GM23338 (cell line): ENCODE data around the gene FAM200C. TPM values are rescaled to one million over a fixed set of nuclear protein-coding genes. Genes with fewer than 3 reads are reported as not detected.
A peak's percentile ranks its signal among the peaks of the same experiment; 100 is the strongest.

Experiments
- ATAC-seq: fragments of 200-7000 bp; cut with Tn5 transposase; 3 replicates; pipeline ENCODE4 v1.9.1; 2020
- DNase-seq: peaks from one replicate; pipeline ENCODE4 v3.0.0-alpha.2; 2015; ENCODE audit warnings: low spot score
- H2AFZ ChIP-seq: fragments of 200-600 bp; sonication (generic); 2 replicates; pipeline ENCODE4 v1.8.0; 2016; ENCODE audit warnings: antibody characterized with exemption, mild to moderate bottlenecking, moderate library complexity
- H3F3A ChIP-seq: fragments of 200-600 bp; sonication (generic); replicated peaks from 2 replicates; pipeline ENCODE4 v1.8.0; 2017; ENCODE audit warnings: antibody characterized with exemption, mixed run types, low read depth
- H3K27ac ChIP-seq: fragments of 200-600 bp; sonication (generic); 2 replicates; pipeline ENCODE4 v1.6.1; 2016; ENCODE audit warnings: low read depth
- H3K27me3 ChIP-seq: fragments of 200-600 bp; sonication (generic); 2 replicates; pipeline ENCODE4 v1.8.0; 2016; ENCODE audit warnings: mild to moderate bottlenecking, mixed run types, moderate library complexity; ENCODE audit not compliant: insufficient read depth
- H3K36me3 ChIP-seq: fragments of 200-600 bp; sonication (generic); 2 replicates; pipeline ENCODE4 v1.8.0; 2016; ENCODE audit warnings: mild to moderate bottlenecking; ENCODE audit not compliant: insufficient read depth
- H3K4me1 ChIP-seq: fragments of 200-600 bp; sonication (generic); 2 replicates; pipeline ENCODE4 v1.8.0; 2016; ENCODE audit warnings: mild to moderate bottlenecking, moderate library complexity; ENCODE audit not compliant: insufficient read depth
- H3K4me2 ChIP-seq: fragments of 200-600 bp; sonication (generic); 2 replicates; pipeline ENCODE4 v1.7.1; 2017; ENCODE audit warnings: mixed run types
- H3K4me3 ChIP-seq: fragments of 200-600 bp; sonication (generic); 2 replicates; pipeline ENCODE4 v1.6.1; 2016; ENCODE audit warnings: mixed run types
- H3K79me2 ChIP-seq: fragments of 200-600 bp; sonication (generic); replicated peaks from 2 replicates; pipeline ENCODE4 v1.8.0; 2017; ENCODE audit warnings: mild to moderate bottlenecking; ENCODE audit not compliant: insufficient read depth
- H3K9me2 ChIP-seq: fragments of 200-600 bp; sonication (generic); 2 replicates; pipeline ENCODE4 v1.8.0; 2017; ENCODE audit not compliant: insufficient read depth
- H4K20me1 ChIP-seq: fragments of 200-600 bp; sonication (generic); replicated peaks from 2 replicates; pipeline ENCODE4 v1.8.0; 2017; ENCODE audit warnings: mild to moderate bottlenecking; ENCODE audit not compliant: insufficient read depth
- H3K27ac Mint-ChIP-seq: 2 replicates; pipeline ENCODE4 v1.8.0; 2020; ENCODE audit warnings: inconsistent platforms, mild to moderate bottlenecking, moderate library complexity, mixed read lengths
- H3K27me3 Mint-ChIP-seq: 3 replicates; pipeline ENCODE4 v1.8.0; 2022; ENCODE audit warnings: low read depth, mild to moderate bottlenecking, moderate library complexity, mixed read lengths, inconsistent platforms; ENCODE audit not compliant: insufficient read depth, poor library complexity
- H3K36me3 Mint-ChIP-seq: 3 replicates; pipeline ENCODE4 v1.8.0; 2021; ENCODE audit warnings: low read depth, mild to moderate bottlenecking, inconsistent platforms, moderate library complexity, mixed read lengths
- H3K4me1 Mint-ChIP-seq: 3 replicates; pipeline ENCODE4 v1.8.0; 2020; ENCODE audit warnings: mild to moderate bottlenecking, inconsistent platforms, mixed read lengths
- H3K4me3 Mint-ChIP-seq: 3 replicates; pipeline ENCODE4 v1.8.0; 2021; ENCODE audit warnings: moderate library complexity, mild to moderate bottlenecking, inconsistent platforms, mixed read lengths
- H3K9me3 Mint-ChIP-seq: 3 replicates; pipeline ENCODE4 v1.8.0; 2020; ENCODE audit warnings: moderate library complexity, mild to moderate bottlenecking, inconsistent platforms, mixed read lengths
- CREB1 ChIP-seq: fragments of 250-450 bp; sonication (Bioruptor Pico); IDR thresholded peaks from 2 replicates; pipeline ENCODE4 v1.5.0; 2020; ENCODE audit warnings: low read depth, mild to moderate bottlenecking, moderate library complexity
- EZH2 ChIP-seq: fragments of 200-600 bp; sonication (generic); IDR thresholded peaks from one replicate; pipeline ENCODE4 v1.8.0; 2017; ENCODE audit warnings: antibody characterized with exemption, mild to moderate bottlenecking, low read depth; ENCODE audit not compliant: unreplicated experiment
- EZH2phosphoT487 ChIP-seq: fragments of 200-600 bp; sonication (generic); IDR thresholded peaks from one replicate; pipeline ENCODE4 v1.8.1; 2018; ENCODE audit warnings: antibody characterized with exemption; ENCODE audit not compliant: unreplicated experiment
- JUNB ChIP-seq: IDR thresholded peaks from one replicate; pipeline ENCODE4 v1.6.1; 2016; ENCODE audit warnings: antibody characterized with exemption; ENCODE audit not compliant: unreplicated experiment
- NANOG ChIP-seq: IDR thresholded peaks from 2 replicates; pipeline ENCODE4 v1.6.1; 2016; ENCODE audit warnings: antibody characterized with exemption, borderline replicate concordance
- STAT1 ChIP-seq: IDR thresholded peaks from one replicate; pipeline ENCODE4 v1.6.1; 2016; ENCODE audit warnings: antibody characterized with exemption; ENCODE audit not compliant: unreplicated experiment
- ZNF114 ChIP-seq: fragments of 250-450 bp; sonication (Bioruptor Pico); IDR thresholded peaks from 2 replicates; pipeline ENCODE4 v1.5.0; 2020; ENCODE audit warnings: mild to moderate bottlenecking, moderate library complexity
- ZNF331 ChIP-seq: fragments of 250-450 bp; sonication (Bioruptor Pico); IDR thresholded peaks from 2 replicates; pipeline ENCODE4 v1.5.0; 2020; ENCODE audit warnings: low read depth, mild to moderate bottlenecking, moderate library complexity
- polyA plus RNA-seq: library from polyadenylated mRNA; unstranded; fragments of >200 nt; fragmentation: Nextera tagmentation; extraction: Ambion mirVana; gene quantifications from 2 replicates; pipeline ENCODE4 v1.2.1, GENCODE V29; 2016
- total RNA-seq: library from RNA; depleted of rRNA; stranded (reverse); fragments of >200 nt; shearing (Covaris generic); gene quantifications from 2 replicates; pipeline ENCODE4 v1.2.3, GENCODE V29; 2014
- TF ChIP-seq, protein P1 (sequence below): fragments of 250-450 bp; sonication (Bioruptor Pico); IDR thresholded peaks from 2 replicates; pipeline ENCODE4 v1.5.0; 2020; ENCODE audit warnings: mild to moderate bottlenecking, moderate library complexity
- TF ChIP-seq, protein P2 (sequence below): IDR thresholded peaks from 2 replicates; pipeline ENCODE4 v1.6.1; 2016; ENCODE audit warnings: antibody characterized with exemption
- TF ChIP-seq, protein P3 (sequence below), 2 experiments: fragments of 200-600 bp in 1 of 2; sonication (generic) in 1 of 2; conservative IDR thresholded peaks; 2 replicates each; pipeline versions ENCODE4 v1.5.1 to v1.6.1; 2016 to 2017; ENCODE audit warnings: antibody characterized with exemption in 2 of 2, low read depth in 2 of 2, mild to moderate bottlenecking in 2 of 2, moderate library complexity in 1 of 2

FAM200C gene
- total and polyA plus RNA-seq, 2 experiments from 2014 or later: 4.6 to 6.9 TPM

DNA sequence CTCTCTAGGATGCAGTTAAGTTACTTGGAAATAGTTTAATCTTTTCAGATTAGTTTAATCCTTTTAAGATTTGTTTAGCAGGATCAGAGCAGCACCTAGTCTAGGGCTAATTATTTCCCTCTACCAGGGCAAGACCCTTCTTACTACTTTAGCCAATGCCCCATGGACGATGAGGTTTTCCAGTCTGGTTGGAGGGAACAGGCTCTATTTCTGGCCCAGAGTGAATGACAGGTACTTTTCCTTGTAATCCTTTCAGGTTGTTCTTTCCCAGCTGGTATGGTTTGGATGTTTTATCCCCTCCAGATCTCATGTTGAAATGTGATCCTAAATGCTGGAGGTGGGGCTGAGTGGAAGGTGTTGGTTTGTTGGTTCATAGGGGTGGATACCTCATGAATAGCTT is 49.0 kb upstream of the FAM200C start (continued):
- TF ChIP-seq ZNF331 (no peak), EZH2 (no peak), JUNB (no peak)

DNA sequence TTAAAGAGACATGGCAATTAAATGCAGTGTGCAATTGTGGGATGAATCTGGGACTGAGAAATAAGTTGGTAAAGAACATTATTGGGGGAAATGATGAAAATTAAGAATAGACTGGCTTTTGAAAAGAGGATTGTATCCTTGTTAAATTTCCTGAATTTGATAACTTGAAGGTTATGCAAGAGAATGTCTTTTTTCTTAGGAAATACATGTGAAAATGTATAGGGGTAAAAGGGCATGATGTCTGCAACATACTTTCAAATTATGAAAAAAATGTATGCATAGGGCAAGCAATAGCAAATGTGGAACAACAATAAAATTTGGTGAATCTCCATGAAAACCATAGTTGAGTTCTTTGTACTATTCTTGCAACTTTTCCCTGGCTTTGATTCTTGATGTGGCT is 45.9 kb upstream of the FAM200C start:
- Histone ChIP-seq H3K27ac (no peak overlapping the region), H3K79me2 (no peaks in the 10 kb centered on the region)
- no peak for DNase-seq

More for the DNA sequence above, 45.9 kb upstream of the FAM200C start:
- no peaks in the 10 kb centered on the region for H3K27me3 ChIP-seq
- no peaks in the 10 kb centered on the region for H4K20me1 ChIP-seq
- peaks cover 4% of the 10 kb centered on the region; the same call in 1 of the 2 replicates for H3K4me1 ChIP-seq
- ATAC-seq: no peak
- no peaks in the 10 kb centered on the region for H3K36me3 ChIP-seq
- H3K36me3 Mint-ChIP-seq: no peaks in the 10 kb centered on the region
- H2AFZ ChIP-seq: 0 out of 2 replicates have a peak overlapping the region, but pooled peaks have one; percentile 47
- no peak overlapping the region for H3K4me3 Mint-ChIP-seq
- H3F3A ChIP-seq: no peaks in the 10 kb centered on the region
- H3K9me2 ChIP-seq: no peaks in the 10 kb centered on the region; the same call in none of the 2 replicates
- no peak overlapping the region for H3K4me2 ChIP-seq
- no peak for TF ChIP-seq EZH2
- TF ChIP-seq STAT1: no peak
- no peak for TF ChIP-seq NANOG
- TF ChIP-seq ZNF114 (CRISPR knock-in tag): no peak
- TF ChIP-seq, protein P1, sequence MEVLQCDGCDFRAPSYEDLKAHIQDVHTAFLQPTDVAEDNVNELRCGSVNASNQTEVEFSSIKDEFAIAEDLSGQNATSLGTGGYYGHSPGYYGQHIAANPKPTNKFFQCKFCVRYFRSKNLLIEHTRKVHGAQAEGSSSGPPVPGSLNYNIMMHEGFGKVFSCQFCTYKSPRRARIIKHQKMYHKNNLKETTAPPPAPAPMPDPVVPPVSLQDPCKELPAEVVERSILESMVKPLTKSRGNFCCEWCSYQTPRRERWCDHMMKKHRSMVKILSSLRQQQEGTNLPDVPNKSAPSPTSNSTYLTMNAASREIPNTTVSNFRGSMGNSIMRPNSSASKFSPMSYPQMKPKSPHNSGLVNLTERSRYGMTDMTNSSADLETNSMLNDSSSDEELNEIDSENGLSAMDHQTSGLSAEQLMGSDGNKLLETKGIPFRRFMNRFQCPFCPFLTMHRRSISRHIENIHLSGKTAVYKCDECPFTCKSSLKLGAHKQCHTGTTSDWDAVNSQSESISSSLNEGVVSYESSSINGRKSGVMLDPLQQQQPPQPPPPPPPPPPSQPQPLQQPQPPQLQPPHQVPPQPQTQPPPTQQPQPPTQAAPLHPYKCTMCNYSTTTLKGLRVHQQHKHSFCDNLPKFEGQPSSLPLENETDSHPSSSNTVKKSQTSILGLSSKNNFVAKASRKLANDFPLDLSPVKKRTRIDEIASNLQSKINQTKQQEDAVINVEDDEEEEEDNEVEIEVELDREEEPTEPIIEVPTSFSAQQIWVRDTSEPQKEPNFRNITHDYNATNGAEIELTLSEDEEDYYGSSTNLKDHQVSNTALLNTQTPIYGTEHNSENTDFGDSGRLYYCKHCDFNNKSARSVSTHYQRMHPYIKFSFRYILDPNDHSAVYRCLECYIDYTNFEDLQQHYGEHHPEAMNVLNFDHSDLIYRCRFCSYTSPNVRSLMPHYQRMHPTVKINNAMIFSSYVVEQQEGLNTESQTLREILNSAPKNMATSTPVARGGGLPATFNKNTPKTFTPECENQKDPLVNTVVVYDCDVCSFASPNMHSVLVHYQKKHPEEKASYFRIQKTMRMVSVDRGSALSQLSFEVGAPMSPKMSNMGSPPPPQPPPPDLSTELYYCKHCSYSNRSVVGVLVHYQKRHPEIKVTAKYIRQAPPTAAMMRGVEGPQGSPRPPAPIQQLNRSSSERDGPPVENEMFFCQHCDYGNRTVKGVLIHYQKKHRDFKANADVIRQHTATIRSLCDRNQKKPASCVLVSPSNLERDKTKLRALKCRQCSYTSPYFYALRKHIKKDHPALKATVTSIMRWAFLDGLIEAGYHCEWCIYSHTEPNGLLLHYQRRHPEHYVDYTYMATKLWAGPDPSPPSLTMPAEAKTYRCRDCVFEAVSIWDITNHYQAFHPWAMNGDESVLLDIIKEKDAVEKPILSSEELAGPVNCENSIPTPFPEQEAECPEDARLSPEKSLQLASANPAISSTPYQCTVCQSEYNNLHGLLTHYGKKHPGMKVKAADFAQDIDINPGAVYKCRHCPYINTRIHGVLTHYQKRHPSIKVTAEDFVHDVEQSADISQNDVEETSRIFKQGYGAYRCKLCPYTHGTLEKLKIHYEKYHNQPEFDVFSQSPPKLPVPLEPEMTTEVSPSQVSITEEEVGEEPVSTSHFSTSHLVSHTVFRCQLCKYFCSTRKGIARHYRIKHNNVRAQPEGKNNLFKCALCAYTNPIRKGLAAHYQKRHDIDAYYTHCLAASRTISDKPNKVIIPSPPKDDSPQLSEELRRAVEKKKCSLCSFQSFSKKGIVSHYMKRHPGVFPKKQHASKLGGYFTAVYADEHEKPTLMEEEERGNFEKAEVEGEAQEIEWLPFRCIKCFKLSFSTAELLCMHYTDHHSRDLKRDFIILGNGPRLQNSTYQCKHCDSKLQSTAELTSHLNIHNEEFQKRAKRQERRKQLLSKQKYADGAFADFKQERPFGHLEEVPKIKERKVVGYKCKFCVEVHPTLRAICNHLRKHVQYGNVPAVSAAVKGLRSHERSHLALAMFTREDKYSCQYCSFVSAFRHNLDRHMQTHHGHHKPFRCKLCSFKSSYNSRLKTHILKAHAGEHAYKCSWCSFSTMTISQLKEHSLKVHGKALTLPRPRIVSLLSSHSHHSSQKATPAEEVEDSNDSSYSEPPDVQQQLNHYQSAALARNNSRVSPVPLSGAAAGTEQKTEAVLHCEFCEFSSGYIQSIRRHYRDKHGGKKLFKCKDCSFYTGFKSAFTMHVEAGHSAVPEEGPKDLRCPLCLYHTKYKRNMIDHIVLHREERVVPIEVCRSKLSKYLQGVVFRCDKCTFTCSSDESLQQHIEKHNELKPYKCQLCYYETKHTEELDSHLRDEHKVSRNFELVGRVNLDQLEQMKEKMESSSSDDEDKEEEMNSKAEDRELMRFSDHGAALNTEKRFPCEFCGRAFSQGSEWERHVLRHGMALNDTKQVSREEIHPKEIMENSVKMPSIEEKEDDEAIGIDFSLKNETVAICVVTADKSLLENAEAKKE (CRISPR knock-in tag): no peak
- no peak for TF ChIP-seq CREB1 (CRISPR knock-in tag)
- no peak for TF ChIP-seq EZH2phosphoT487
- TF ChIP-seq, protein P2, sequence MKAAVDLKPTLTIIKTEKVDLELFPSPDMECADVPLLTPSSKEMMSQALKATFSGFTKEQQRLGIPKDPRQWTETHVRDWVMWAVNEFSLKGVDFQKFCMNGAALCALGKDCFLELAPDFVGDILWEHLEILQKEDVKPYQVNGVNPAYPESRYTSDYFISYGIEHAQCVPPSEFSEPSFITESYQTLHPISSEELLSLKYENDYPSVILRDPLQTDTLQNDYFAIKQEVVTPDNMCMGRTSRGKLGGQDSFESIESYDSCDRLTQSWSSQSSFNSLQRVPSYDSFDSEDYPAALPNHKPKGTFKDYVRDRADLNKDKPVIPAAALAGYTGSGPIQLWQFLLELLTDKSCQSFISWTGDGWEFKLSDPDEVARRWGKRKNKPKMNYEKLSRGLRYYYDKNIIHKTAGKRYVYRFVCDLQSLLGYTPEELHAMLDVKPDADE: no peak
- no peak for TF ChIP-seq JUNB
- TF ChIP-seq, protein P3, sequence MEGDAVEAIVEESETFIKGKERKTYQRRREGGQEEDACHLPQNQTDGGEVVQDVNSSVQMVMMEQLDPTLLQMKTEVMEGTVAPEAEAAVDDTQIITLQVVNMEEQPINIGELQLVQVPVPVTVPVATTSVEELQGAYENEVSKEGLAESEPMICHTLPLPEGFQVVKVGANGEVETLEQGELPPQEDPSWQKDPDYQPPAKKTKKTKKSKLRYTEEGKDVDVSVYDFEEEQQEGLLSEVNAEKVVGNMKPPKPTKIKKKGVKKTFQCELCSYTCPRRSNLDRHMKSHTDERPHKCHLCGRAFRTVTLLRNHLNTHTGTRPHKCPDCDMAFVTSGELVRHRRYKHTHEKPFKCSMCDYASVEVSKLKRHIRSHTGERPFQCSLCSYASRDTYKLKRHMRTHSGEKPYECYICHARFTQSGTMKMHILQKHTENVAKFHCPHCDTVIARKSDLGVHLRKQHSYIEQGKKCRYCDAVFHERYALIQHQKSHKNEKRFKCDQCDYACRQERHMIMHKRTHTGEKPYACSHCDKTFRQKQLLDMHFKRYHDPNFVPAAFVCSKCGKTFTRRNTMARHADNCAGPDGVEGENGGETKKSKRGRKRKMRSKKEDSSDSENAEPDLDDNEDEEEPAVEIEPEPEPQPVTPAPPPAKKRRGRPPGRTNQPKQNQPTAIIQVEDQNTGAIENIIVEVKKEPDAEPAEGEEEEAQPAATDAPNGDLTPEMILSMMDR (conservative IDR thresholded peaks at IDR 0.05; ENCODE audit: low read depth in 2 of 2): no peak
- no peak overlapping the region for H3K4me3 ChIP-seq
- no peak overlapping the region for H3K27ac Mint-ChIP-seq
- H3K4me1 Mint-ChIP-seq: peaks cover 10% of the 10 kb centered on the region
- no peaks in the 10 kb centered on the region; the same call in 1 of the 3 replicates for H3K9me3 Mint-ChIP-seq
- no peaks in the 10 kb centered on the region for H3K27me3 Mint-ChIP-seq
